GM19372 (cell line): ENCODE data around the gene CTNNA2.

Source experiments
- ATAC-seq: cut with Tn5 transposase; IDR thresholded peaks from one replicate; pipeline ENCODE4 v1.9.1; 2021; ENCODE audit warnings: mild to moderate bottlenecking, low read depth, moderate library complexity; ENCODE audit not compliant: unreplicated experiment

Gene CTNNA2

GRCh38 chr2:79700651-79701050, 187.8 kb downstream of the CTNNA2 start:
- ATAC-seq = no peak

GRCh38 chr2:79702905-79703304, 190.1 kb downstream of the CTNNA2 start:
- ATAC-seq = no peak

- no peak for ATAC-seq
Observed at GRCh38 chr2:79711098-79711497, 198.2 kb downstream of the CTNNA2 start.

- no peak for ATAC-seq
Observed at GRCh38 chr2:79713131-79713785, 200.4 kb downstream of the CTNNA2 start.

- ATAC-seq = no peak
Observed at GRCh38 chr2:79714283-79714682, 201.4 kb downstream of the CTNNA2 start.

- ATAC-seq = no peak
Observed at GRCh38 chr2:79715338-79715737, 202.5 kb downstream of the CTNNA2 start.

GRCh38 chr2:79716266-79716665, 203.4 kb downstream of the CTNNA2 start:
- ATAC-seq = no peak

GRCh38 chr2:79717364-79718007, 204.6 kb downstream of the CTNNA2 start:
- no peak for ATAC-seq

- ATAC-seq = no peak
Observed at GRCh38 chr2:79721061-79721460, 208.2 kb downstream of the CTNNA2 start.

GRCh38 chr2:79721966-79722365, 209.1 kb downstream of the CTNNA2 start:
- ATAC-seq = no peak

- no peak for ATAC-seq
Observed at GRCh38 chr2:79723830-79724229, 211.0 kb downstream of the CTNNA2 start.

- ATAC-seq = no peak
Observed at GRCh38 chr2:79729532-79729931, 216.7 kb downstream of the CTNNA2 start.

GRCh38 chr2:79734518-79734917, 221.7 kb downstream of the CTNNA2 start:
- ATAC-seq = no peak

GRCh38 chr2:79740879-79741443, 228.1 kb downstream of the CTNNA2 start:
- no peak for ATAC-seq

GRCh38 chr2:79750321-79750720, 237.5 kb downstream of the CTNNA2 start:
- no peak for ATAC-seq

- no peak for ATAC-seq
Observed at GRCh38 chr2:79757526-79757925, 244.7 kb downstream of the CTNNA2 start.

GRCh38 chr2:79758042-79758441, 245.2 kb downstream of the CTNNA2 start:
- ATAC-seq = no peak

- no peak for ATAC-seq
Observed at GRCh38 chr2:79758749-79759282, 246.0 kb downstream of the CTNNA2 start.

GRCh38 chr2:79770926-79771325, 258.1 kb downstream of the CTNNA2 start:
- ATAC-seq = no peak

GRCh38 chr2:79771493-79771892, 258.6 kb downstream of the CTNNA2 start:
- ATAC-seq = no peak

GRCh38 chr2:79774016-79774415, 261.2 kb downstream of the CTNNA2 start:
- no peak for ATAC-seq

- no peak for ATAC-seq
Observed at GRCh38 chr2:79776461-79776860, 263.6 kb downstream of the CTNNA2 start.
